ENCODE data around the gene SLC38A5.

Gene SLC38A5

GRCh38 chrX:48492293-48492910 lies 22.3 kb upstream of the SLC38A5 start:
- in situ Hi-C loops (cut with HindIII; ENCODE audit: low sequenced_read_pairs): no loop called here
- TF ChIP-seq CTCF (IDR thresholded peaks at IDR 0.05; ENCODE audit: low read depth, low read length, missing control alignments): no peak
- H3K4me3 ChIP-seq (ENCODE audit: low read depth, low read length): no peak overlapping the region
- no peak for DNase-seq (ENCODE audit: low read depth)

- in situ Hi-C loops (cut with HindIII; ENCODE audit: low sequenced_read_pairs): no loop called here
- H3K4me3 ChIP-seq (ENCODE audit: low read depth, low read length): no peak overlapping the region
- TF ChIP-seq CTCF (IDR thresholded peaks at IDR 0.05; ENCODE audit: low read depth, low read length, missing control alignments): no peak
- DNase-seq (ENCODE audit: low read depth): no peak
Observed at GRCh38 chrX:48491809-48492208, 21.7 kb upstream of the SLC38A5 start.

- DNase-seq (ENCODE audit: low read depth): no peak
- TF ChIP-seq CTCF (IDR thresholded peaks at IDR 0.05; ENCODE audit: low read depth, low read length, missing control alignments): no peak
- in situ Hi-C loops (cut with HindIII; ENCODE audit: low sequenced_read_pairs): no loop called here
- H3K4me3 ChIP-seq (ENCODE audit: low read depth, low read length): no peak overlapping the region
Observed at GRCh38 chrX:48490661-48491060, 20.6 kb upstream of the SLC38A5 start.

GRCh38 chrX:48489892-48490291 lies 19.8 kb upstream of the SLC38A5 start:
- no peak overlapping the region for H3K4me3 ChIP-seq (ENCODE audit: low read depth, low read length)
- no peak for DNase-seq (ENCODE audit: low read depth)
- TF ChIP-seq CTCF (IDR thresholded peaks at IDR 0.05; ENCODE audit: low read depth, low read length, missing control alignments): no peak
- in situ Hi-C loops (cut with HindIII; ENCODE audit: low sequenced_read_pairs): no loop called here

- in situ Hi-C loops (cut with HindIII; ENCODE audit: low sequenced_read_pairs): no loop called here
- no peak for TF ChIP-seq CTCF (IDR thresholded peaks at IDR 0.05; ENCODE audit: low read depth, low read length, missing control alignments)
- DNase-seq (ENCODE audit: low read depth): no peak
- H3K4me3 ChIP-seq (ENCODE audit: low read depth, low read length): no peak overlapping the region
Observed at GRCh38 chrX:48489296-48489695, 19.2 kb upstream of the SLC38A5 start.

- H3K4me3 ChIP-seq (ENCODE audit: low read depth, low read length): no peak overlapping the region
Observed at GRCh38 chrX:48488034-48488433, 18.0 kb upstream of the SLC38A5 start.

More at GRCh38 chrX:48488034-48488433, 18.0 kb upstream of the SLC38A5 start:
- in situ Hi-C loops (cut with HindIII; ENCODE audit: low sequenced_read_pairs): no loop called here
- no peak for DNase-seq (ENCODE audit: low read depth)
- TF ChIP-seq CTCF (IDR thresholded peaks at IDR 0.05; ENCODE audit: low read depth, low read length, missing control alignments): no peak

Data from astrocyte of the cerebellum (primary cell).